ENCODE data around the gene LGALS8.

Gene LGALS8

GRCh38 chr1:236540813-236541465 is 17.2 kb downstream of the LGALS8 start:
- WGBS, 2 experiments, result 93% methylated on average over 4 of the region's 4 CpGs
- Histone ChIP-seq H3K4me3 (ENCODE audit: insufficient read depth, low read depth, low read length) (no peak overlapping the region), H3K9me3 (ENCODE audit: control insufficient read depth, low read length) (no peaks in the 10 kb centered on the region), H3K27me3 (ENCODE audit: control insufficient read depth, insufficient read depth, low read length, poor library complexity, severe bottlenecking) (no peaks in the 10 kb centered on the region), H3K27ac (ENCODE audit: insufficient read depth, low read depth, low read length, poor library complexity, severe bottlenecking) (no peak overlapping the region), H3K36me3 (ENCODE audit: control insufficient read depth, insufficient read depth, low read length) (peaks cover 5% of the 10 kb centered on the region), H3K4me1 (ENCODE audit: control insufficient read depth, insufficient read depth, low read length) (no peaks in the 10 kb centered on the region)

GRCh38 chr1:236541710-236542109 is 17.9 kb downstream of the LGALS8 start:
- Histone ChIP-seq H3K4me3 (ENCODE audit: insufficient read depth, low read depth, low read length) (no peak overlapping the region), H3K27me3 (ENCODE audit: control insufficient read depth, insufficient read depth, low read length, poor library complexity, severe bottlenecking) (no peaks in the 10 kb centered on the region), H3K9me3 (ENCODE audit: control insufficient read depth, low read length) (no peaks in the 10 kb centered on the region), H3K36me3 (ENCODE audit: control insufficient read depth, insufficient read depth, low read length) (peaks cover 5% of the 10 kb centered on the region), H3K4me1 (ENCODE audit: control insufficient read depth, insufficient read depth, low read length) (no peaks in the 10 kb centered on the region), H3K27ac (ENCODE audit: insufficient read depth, low read depth, low read length, poor library complexity, severe bottlenecking) (no peak overlapping the region)
- 92 to 97% methylated on average over 4 of the region's 4 CpGs for WGBS, 2 experiments

DNA sequence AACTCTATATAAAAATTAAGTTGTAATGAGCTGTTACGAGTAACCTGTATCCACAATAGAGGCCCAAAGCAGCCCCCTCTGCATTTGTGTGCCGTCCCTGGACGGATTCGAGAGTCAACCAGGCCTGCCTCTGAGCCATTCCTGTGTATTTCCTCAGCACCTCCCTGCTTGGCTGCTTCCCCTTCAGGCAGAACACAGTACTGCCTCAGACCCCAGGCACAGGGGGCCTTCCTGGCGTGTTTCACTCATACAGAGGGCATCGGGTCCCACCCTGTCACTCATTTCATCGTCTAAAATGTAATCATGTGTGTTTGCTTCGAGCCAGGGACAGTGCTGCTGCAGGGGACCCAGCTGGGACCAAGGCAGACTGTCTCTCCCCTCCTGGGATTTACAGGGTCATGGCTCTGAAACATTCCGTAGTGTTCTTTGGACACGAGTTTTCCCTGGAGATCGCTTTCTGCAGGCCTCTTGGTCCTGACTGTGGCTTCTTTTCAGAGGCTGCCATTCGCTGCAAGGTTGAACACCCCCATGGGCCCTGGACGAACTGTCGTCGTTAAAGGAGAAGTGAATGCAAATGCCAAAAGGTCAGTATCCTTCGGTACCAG is 19.4 kb downstream of the LGALS8 start:
- no peak overlapping the region for H3K4me3 ChIP-seq (ENCODE audit: insufficient read depth, low read depth, low read length)
- no peaks in the 10 kb centered on the region for H3K27me3 ChIP-seq (ENCODE audit: control insufficient read depth, insufficient read depth, low read length, poor library complexity, severe bottlenecking)
- WGBS, 2 experiments, result 85% methylated on average over 16 of the region's 16 CpGs
- no peaks in the 10 kb centered on the region for H3K9me3 ChIP-seq (ENCODE audit: control insufficient read depth, low read length)
- no peak overlapping the region for H3K27ac ChIP-seq (ENCODE audit: insufficient read depth, low read depth, low read length, poor library complexity, severe bottlenecking)
- H3K4me1 ChIP-seq (ENCODE audit: control insufficient read depth, insufficient read depth, low read length), result no peaks in the 10 kb centered on the region
- H3K36me3 ChIP-seq (ENCODE audit: control insufficient read depth, insufficient read depth, low read length), result peaks cover 12% of the 10 kb centered on the region

DNA sequence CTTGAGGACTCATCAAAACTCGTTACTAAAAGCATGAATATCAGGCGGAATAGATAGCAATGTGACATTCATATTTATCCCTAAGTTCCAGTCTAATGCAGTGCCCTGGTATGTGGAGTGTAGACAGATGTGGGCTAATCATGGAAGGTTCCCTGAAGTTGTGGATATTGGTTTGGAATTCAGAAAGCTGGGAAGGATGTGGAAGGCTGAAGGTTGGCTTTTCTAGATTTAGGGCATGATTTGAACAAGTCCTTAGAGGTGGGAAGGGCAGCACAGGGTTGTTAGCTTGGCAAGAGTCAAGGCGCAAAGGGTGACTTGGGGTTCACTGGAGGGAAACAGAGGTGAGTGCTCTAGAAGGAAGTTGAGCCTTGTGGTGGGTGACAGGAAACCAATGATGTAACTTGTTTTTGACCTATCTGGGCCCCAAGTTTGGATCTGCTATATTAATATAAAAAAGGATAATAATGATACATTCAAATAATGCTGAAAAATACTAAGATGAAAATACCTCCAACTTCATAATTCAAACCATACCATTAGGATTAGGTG is 21.9 kb downstream of the LGALS8 start:
- Histone ChIP-seq H3K27me3 (ENCODE audit: control insufficient read depth, insufficient read depth, low read length, poor library complexity, severe bottlenecking) (no peaks in the 10 kb centered on the region), H3K4me3 (ENCODE audit: insufficient read depth, low read depth, low read length) (no peak overlapping the region), H3K27ac (ENCODE audit: insufficient read depth, low read depth, low read length, poor library complexity, severe bottlenecking) (no peak overlapping the region), H3K4me1 (ENCODE audit: control insufficient read depth, insufficient read depth, low read length) (no peaks in the 10 kb centered on the region), H3K36me3 (ENCODE audit: control insufficient read depth, insufficient read depth, low read length) (peaks cover 24% of the 10 kb centered on the region), H3K9me3 (ENCODE audit: control insufficient read depth, low read length) (no peaks in the 10 kb centered on the region)
- WGBS, 2 experiments, result 74 to 83% methylated on average over 3 of the region's 3 CpGs

- no peaks in the 10 kb centered on the region for H3K27me3 ChIP-seq (ENCODE audit: control insufficient read depth, insufficient read depth, low read length, poor library complexity, severe bottlenecking)
- H3K4me3 ChIP-seq (ENCODE audit: insufficient read depth, low read depth, low read length), result no peak overlapping the region
- WGBS, 2 experiments, result 90 to 95% methylated on average over 6 of the region's 6 CpGs
- H3K4me1 ChIP-seq (ENCODE audit: control insufficient read depth, insufficient read depth, low read length), result no peaks in the 10 kb centered on the region
- H3K27ac ChIP-seq (ENCODE audit: insufficient read depth, low read depth, low read length, poor library complexity, severe bottlenecking), result no peak overlapping the region
- no peaks in the 10 kb centered on the region for H3K9me3 ChIP-seq (ENCODE audit: control insufficient read depth, low read length)
- peaks cover 41% of the 10 kb centered on the region for H3K36me3 ChIP-seq (ENCODE audit: control insufficient read depth, insufficient read depth, low read length)
Observed at GRCh38 chr1:236548452-236548851, 24.7 kb downstream of the LGALS8 start.

- H3K27ac ChIP-seq (ENCODE audit: insufficient read depth, low read depth, low read length, poor library complexity, severe bottlenecking), result no peak overlapping the region
- 88% methylated on average over 12 to 13 of the region's 13 CpGs for WGBS, 2 experiments
- no peaks in the 10 kb centered on the region for H3K9me3 ChIP-seq (ENCODE audit: control insufficient read depth, low read length)
- H3K4me3 ChIP-seq (ENCODE audit: insufficient read depth, low read depth, low read length), result no peak overlapping the region
- H3K4me1 ChIP-seq (ENCODE audit: control insufficient read depth, insufficient read depth, low read length), result no peaks in the 10 kb centered on the region
- peaks cover 49% of the 10 kb centered on the region for H3K36me3 ChIP-seq (ENCODE audit: control insufficient read depth, insufficient read depth, low read length)
- no peaks in the 10 kb centered on the region for H3K27me3 ChIP-seq (ENCODE audit: control insufficient read depth, insufficient read depth, low read length, poor library complexity, severe bottlenecking)
Observed at GRCh38 chr1:236550961-236551851, 27.4 kb downstream of the LGALS8 start.

DNA sequence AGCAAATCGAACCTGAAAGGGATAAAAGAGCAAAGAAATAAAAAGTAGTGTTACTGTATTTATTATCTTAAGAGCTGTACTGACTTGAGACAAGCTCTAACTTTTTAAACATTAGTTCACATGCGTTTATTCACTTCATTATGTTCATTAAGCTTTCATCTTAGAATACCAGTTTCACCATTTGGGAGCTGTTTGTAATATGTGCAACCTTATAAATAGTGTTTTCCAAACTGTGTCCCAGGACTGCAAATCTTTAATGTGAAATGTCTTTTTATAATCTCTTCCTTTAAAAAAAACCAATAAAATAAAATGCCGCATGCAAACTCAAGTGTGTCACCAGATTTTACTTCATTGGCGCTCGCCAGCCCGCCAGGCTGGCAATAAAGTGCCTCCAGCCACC is 28.3 kb downstream of the LGALS8 start:
- Histone ChIP-seq H3K27ac (ENCODE audit: insufficient read depth, low read depth, low read length, poor library complexity, severe bottlenecking) (no peak overlapping the region), H3K36me3 (ENCODE audit: control insufficient read depth, insufficient read depth, low read length) (peaks cover 46% of the 10 kb centered on the region), H3K9me3 (ENCODE audit: control insufficient read depth, low read length) (no peaks in the 10 kb centered on the region), H3K4me1 (ENCODE audit: control insufficient read depth, insufficient read depth, low read length) (no peaks in the 10 kb centered on the region), H3K27me3 (ENCODE audit: control insufficient read depth, insufficient read depth, low read length, poor library complexity, severe bottlenecking) (no peaks in the 10 kb centered on the region), H3K4me3 (ENCODE audit: insufficient read depth, low read depth, low read length) (no peak overlapping the region)
- WGBS, 2 experiments, result 84 to 92% methylated on average over 5 to 6 of the region's 6 CpGs

- peaks cover 47% of the 10 kb centered on the region for H3K36me3 ChIP-seq (ENCODE audit: control insufficient read depth, insufficient read depth, low read length)
- H3K27ac ChIP-seq (ENCODE audit: insufficient read depth, low read depth, low read length, poor library complexity, severe bottlenecking), result no peak overlapping the region
- no peaks in the 10 kb centered on the region for H3K27me3 ChIP-seq (ENCODE audit: control insufficient read depth, insufficient read depth, low read length, poor library complexity, severe bottlenecking)
- H3K9me3 ChIP-seq (ENCODE audit: control insufficient read depth, low read length), result no peaks in the 10 kb centered on the region
- WGBS, 2 experiments, result 72% methylated on average over 1 of the region's 1 CpG; no CpG with 5 or more reads in 1 of the 2 experiments
- no peak overlapping the region for H3K4me3 ChIP-seq (ENCODE audit: insufficient read depth, low read depth, low read length)
- H3K4me1 ChIP-seq (ENCODE audit: control insufficient read depth, insufficient read depth, low read length), result no peaks in the 10 kb centered on the region
Observed at GRCh38 chr1:236552901-236553300, 29.1 kb downstream of the LGALS8 start.

DNA sequence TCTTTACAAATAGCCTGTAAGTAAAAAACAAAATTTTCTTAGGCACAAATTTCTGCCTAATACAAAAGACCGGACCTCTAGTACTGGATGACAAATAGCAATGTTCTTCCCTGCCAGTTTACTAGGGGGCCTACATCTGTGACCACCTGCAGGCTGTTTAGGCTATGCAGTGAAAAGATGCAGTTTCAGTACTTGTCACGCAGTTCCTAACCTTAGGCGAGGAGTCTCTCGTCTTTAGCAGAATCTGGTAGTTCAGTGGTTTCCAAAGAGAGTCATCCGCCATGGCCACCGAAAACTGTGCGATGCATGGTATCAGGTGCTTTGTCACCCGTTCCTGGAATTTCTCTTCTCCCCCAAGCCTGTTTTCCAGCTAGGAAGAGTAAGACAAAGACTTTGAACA is 29.6 kb downstream of the LGALS8 start:
- WGBS, 2 experiments, result 84 to 85% methylated on average over 8 of the region's 8 CpGs
- Histone ChIP-seq H3K27ac (ENCODE audit: insufficient read depth, low read depth, low read length, poor library complexity, severe bottlenecking) (no peak overlapping the region), H3K4me1 (ENCODE audit: control insufficient read depth, insufficient read depth, low read length) (no peaks in the 10 kb centered on the region), H3K9me3 (ENCODE audit: control insufficient read depth, low read length) (no peaks in the 10 kb centered on the region), H3K36me3 (ENCODE audit: control insufficient read depth, insufficient read depth, low read length) (peaks cover 48% of the 10 kb centered on the region), H3K4me3 (ENCODE audit: insufficient read depth, low read depth, low read length) (no peak overlapping the region), H3K27me3 (ENCODE audit: control insufficient read depth, insufficient read depth, low read length, poor library complexity, severe bottlenecking) (no peaks in the 10 kb centered on the region)

DNA sequence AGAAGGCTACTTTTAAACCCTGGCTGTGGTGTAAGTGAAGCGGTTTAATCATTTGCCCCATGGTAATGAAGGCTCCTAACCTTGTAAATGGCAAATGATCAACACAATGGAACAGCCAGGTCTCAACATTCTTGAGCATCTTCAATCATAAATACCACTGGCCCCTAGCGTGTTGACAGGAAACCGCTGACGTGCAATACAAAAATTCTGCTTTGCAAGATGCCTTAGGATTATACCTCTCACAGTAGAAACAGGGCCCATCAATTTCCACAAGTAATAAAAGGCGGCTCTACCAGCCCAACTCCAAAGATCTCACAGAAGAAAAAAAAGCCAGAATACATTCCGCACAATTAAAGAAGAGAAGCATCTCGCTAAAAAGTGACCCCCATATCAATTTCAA is 32.8 kb downstream of the LGALS8 start:
- no peaks in the 10 kb centered on the region for H3K9me3 ChIP-seq (ENCODE audit: control insufficient read depth, low read length)
- no peak overlapping the region for H3K4me3 ChIP-seq (ENCODE audit: insufficient read depth, low read depth, low read length)
- peaks cover 42% of the 10 kb centered on the region for H3K36me3 ChIP-seq (ENCODE audit: control insufficient read depth, insufficient read depth, low read length)
- 94 to 96% methylated on average over 5 to 7 of the region's 7 CpGs for WGBS, 2 experiments
- no peaks in the 10 kb centered on the region for H3K27me3 ChIP-seq (ENCODE audit: control insufficient read depth, insufficient read depth, low read length, poor library complexity, severe bottlenecking)
- H3K4me1 ChIP-seq (ENCODE audit: control insufficient read depth, insufficient read depth, low read length), result no peaks in the 10 kb centered on the region
- H3K27ac ChIP-seq (ENCODE audit: insufficient read depth, low read depth, low read length, poor library complexity, severe bottlenecking), result no peak overlapping the region
